Gastroesophageal sphincter (tissue), 4 donors: Measurements from ENCODE around the gene CSNK1A1L. TPM values are rescaled to one million over a fixed set of nuclear protein-coding genes. Genes with fewer than 3 reads are reported as not detected.
"Not testable (repeated sequence)": the region's sequence is repeated elsewhere in the genome, so short reads cannot be mapped to it uniquely, and the experiment has no call there.

Experiments
- ATAC-seq: fragments of 150-250 bp; one replicate; pipeline ENCODE4 v1.9.1; 2016; ENCODE audit warnings: mild to moderate bottlenecking, moderate library complexity
- H3K27ac ChIP-seq, 4 donors: fragments of 200-600 bp; sonication (generic) in 3 of 4; 1 replicate in 3 of 4; 2 replicates in 1 of 4; pipeline ENCODE4 v1.5.1; 2016 to 2019
- H3K27me3 ChIP-seq: fragments of 200-600 bp; sonication (generic); one replicate; pipeline ENCODE4 v1.5.1; 2019
- H3K36me3 ChIP-seq, 2 donors: fragments of 200-600 bp; sonication (generic); one replicate each; pipeline ENCODE4 v1.5.1; 2019; ENCODE audit warnings: control low read depth in 1 of 2
- H3K4me1 ChIP-seq, 3 donors: fragments of 200-600 bp; sonication (generic); 1 replicate in 2 of 3; 2 replicates in 1 of 3; pipeline ENCODE4 v1.5.1; 2016 to 2019; ENCODE audit warnings: control low read depth in 2 of 3
- H3K4me3 ChIP-seq, 2 donors: fragments of 200-600 bp; sonication (generic); one replicate each; pipeline ENCODE4 v1.5.1; 2019; ENCODE audit warnings: mild to moderate bottlenecking in 1 of 2, moderate library complexity in 1 of 2
- H3K9me3 ChIP-seq, 3 donors: fragments of 200-600 bp; sonication (generic); one replicate each; pipeline ENCODE4 v1.5.1; 2017 to 2019; ENCODE audit warnings: control low read depth in 2 of 3
- CTCF ChIP-seq, 4 experiments: fragments of 200-600 bp in 2 of 4; fragments of 450-650 bp in 2 of 4; sonication (generic) in 1 of 4; IDR thresholded peaks; one replicate each; pipeline ENCODE4 v1.5.1; 2017 to 2019; ENCODE audit warnings: antibody characterized with exemption in 4 of 4, mild to moderate bottlenecking in 2 of 4, moderate library complexity in 2 of 4
- EP300 ChIP-seq: sonication (generic); formaldehyde crosslinking; IDR thresholded peaks from one replicate; pipeline ENCODE4 v1.6.1; 2017; ENCODE audit warnings: antibody characterized with exemption, mild to moderate bottlenecking
- POLR2A ChIP-seq, 2 donors: fragments of 450-650 bp; IDR thresholded peaks; one replicate each; pipeline ENCODE4 v1.6.1; 2017; ENCODE audit warnings: antibody characterized with exemption in 2 of 2, mild to moderate bottlenecking in 2 of 2, moderate library complexity in 1 of 2
- POLR2AphosphoS5 ChIP-seq: sonication (generic); formaldehyde crosslinking; IDR thresholded peaks from one replicate; pipeline ENCODE4 v1.6.1; 2017; ENCODE audit warnings: antibody characterized with exemption
- WGBS, 2 donors: methylation state at CpG; one replicate each; pipeline ENCODE4 v1.1.5; 2018; ENCODE audit warnings: low coverage in 1 of 2; 5-methylcytosine and 5-hydroxymethylcytosine counted together
- total RNA-seq, 4 donors: library from RNA; depleted of rRNA; stranded (reverse); fragments of >200 nt; gene quantifications; one replicate each; pipeline ENCODE4 v1.1.0, GENCODE V29; 2016

CSNK1A1L gene
- total RNA-seq, 4 donors from 2014 or later: 0.12 TPM; not detected in 3

- Histone ChIP-seq H3K36me3 (no peaks in the 10 kb centered on the region), H3K27ac (no peak overlapping the region), H3K9me3 (no peaks in the 10 kb centered on the region), H3K27me3 (no peaks in the 10 kb centered on the region), H3K4me3 (no peak overlapping the region), H3K4me1 (no peaks in the 10 kb centered on the region)
- ATAC-seq: no peak
- TF ChIP-seq POLR2A (IDR thresholded peaks at IDR 0.05): no peak
- TF ChIP-seq CTCF (IDR thresholded peaks at IDR 0.05): no peak
- no peak for TF ChIP-seq EP300
- TF ChIP-seq POLR2AphosphoS5: no peak
Measured at GRCh38 chr13:37068962-37069361, 36.5 kb downstream of the CSNK1A1L start.

GRCh38 chr13:37067874-37068273 is 37.6 kb downstream of the CSNK1A1L start:
- no peak overlapping the region for H3K27ac ChIP-seq
- H3K27me3 ChIP-seq: no peaks in the 10 kb centered on the region
- H3K36me3 ChIP-seq: no peaks in the 10 kb centered on the region
- WGBS, 2 donors: 69 to 71% methylated on average over 2 of the region's 2 CpGs
- no peak for ATAC-seq
- H3K9me3 ChIP-seq: no peaks in the 10 kb centered on the region
- no peaks in the 10 kb centered on the region for H3K4me1 ChIP-seq
- TF ChIP-seq POLR2AphosphoS5: no peak
- no peak for TF ChIP-seq CTCF (IDR thresholded peaks at IDR 0.05)
- no peak overlapping the region for H3K4me3 ChIP-seq

DNA sequence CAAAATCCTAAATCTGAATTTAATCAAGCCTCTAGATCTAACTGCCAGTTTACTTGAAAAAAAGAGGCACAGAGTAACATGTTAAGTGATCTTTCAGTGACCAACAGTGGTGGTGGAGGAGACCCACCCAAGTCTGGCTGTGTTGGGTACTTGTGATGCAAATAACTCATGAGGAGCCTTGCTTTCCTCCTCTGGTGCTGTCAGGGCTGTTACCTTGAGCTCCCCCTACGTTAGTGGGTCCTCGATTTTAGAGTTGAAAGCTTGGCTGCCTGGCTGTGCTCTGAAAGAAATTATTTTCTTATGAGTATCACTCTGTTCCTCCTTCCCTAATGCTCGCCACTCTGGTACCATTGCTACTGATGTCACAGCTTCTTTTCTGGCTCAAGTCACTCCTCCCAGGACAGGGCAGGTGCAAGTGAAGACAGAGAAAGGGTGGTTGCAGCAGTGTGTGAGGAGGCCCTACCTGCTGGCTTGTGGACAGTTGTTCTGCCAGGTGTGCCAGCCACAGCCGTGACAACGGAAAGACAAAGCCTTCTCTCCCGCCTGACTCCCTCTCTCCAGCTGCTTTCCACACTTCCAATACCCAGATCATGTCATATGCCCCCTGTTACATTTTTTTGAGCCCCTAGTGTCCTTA is 39.5 kb downstream of the CSNK1A1L start:
- ATAC-seq: no peak
- Histone ChIP-seq H3K36me3 (no peaks in the 10 kb centered on the region), H3K27me3 (no peaks in the 10 kb centered on the region), H3K27ac (no peak overlapping the region), H3K4me1 (no peaks in the 10 kb centered on the region), H3K9me3 (no peaks in the 10 kb centered on the region), H3K4me3 (no peak overlapping the region)
- TF ChIP-seq CTCF (IDR thresholded peaks at IDR 0.05) (no peak), POLR2AphosphoS5 (no peak)
- WGBS, 2 donors: 71 to 80% methylated on average over 2 to 4 of the region's 6 CpGs

DNA sequence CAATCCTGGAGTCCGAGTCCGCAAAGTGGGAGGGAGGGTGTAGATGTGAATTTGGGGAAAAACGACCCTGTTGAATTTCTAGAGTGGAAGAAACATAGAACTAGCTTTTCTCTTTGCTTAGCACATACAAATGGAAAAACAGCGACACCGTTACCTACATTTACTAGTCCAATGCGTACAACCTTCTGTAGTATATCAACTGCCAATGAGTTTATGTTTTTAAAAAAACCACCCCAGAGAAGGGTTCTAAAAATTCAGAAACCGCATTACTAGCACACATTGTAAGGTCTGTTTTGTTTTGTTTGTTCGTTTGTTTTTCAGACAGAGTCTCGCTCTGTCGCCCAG is 45.6 kb downstream of the CSNK1A1L start:
- WGBS, 2 donors: 19 to 20% methylated on average over 9 to 10 of the region's 10 CpGs
- no peaks in the 10 kb centered on the region for H3K36me3 ChIP-seq
- no peaks in the 10 kb centered on the region for H3K27me3 ChIP-seq
- no peaks in the 10 kb centered on the region for H3K9me3 ChIP-seq
- H3K4me3 ChIP-seq: peak overlapping the region; percentile 76 to 84
- H3K27ac ChIP-seq: peak overlapping the region in 3 of 4 donors; percentile 93 to 98 (median 95)
- no peak for ATAC-seq
- H3K4me1 ChIP-seq: peaks cover 0 to 28% (median 6%) of the 10 kb centered on the region in 3 donors
- TF ChIP-seq POLR2A (IDR thresholded peaks at IDR 0.05) (no peak), POLR2AphosphoS5 (no peak), EP300 (no peak), CTCF (IDR thresholded peaks at IDR 0.05) (peak in 1 of 4 experiments; percentile 6)

DNA sequence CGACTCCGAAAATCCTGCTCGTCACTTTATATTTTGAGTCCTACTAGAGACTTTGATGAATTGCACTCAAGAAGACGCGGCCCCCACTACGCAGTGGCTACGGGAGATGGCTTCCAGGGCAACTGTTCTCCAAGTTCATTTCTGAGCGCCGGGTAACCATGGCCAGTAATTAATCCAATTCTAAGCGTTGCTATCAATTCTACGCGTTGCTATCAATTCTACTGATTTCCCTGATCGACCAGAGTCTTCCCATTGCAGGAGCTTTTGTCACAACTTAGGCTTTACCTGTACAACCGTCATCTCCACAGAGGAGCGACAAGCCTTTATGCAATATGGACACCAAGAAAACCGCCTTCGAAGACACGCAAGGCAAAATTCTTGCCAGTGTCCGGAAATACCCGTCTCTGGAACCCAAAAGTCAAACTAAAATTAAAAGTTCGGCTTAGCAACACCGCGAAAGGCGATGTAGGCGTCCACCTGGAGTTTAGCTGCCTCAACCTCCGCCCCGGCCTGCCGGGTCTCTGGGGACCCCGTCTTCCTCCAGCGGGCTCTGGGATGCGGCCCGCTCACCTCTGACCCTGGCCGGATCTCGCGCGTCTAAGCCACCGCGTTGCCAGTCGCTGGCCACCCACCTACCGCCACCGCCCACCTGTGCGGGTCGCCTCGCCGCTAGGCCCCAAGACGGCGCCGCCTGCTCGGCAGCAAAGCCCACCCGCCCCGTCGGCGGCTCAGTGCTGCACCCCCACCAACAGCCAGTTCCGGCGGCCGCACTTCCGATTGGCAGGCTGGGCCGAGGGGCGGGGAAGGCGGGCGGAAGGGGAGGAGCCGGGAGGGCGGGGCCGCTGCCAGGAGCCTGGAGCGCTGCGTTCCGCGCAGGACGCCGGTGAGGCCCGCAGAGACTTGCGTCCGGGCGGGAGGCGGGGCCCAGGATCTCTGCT is 46.3 kb downstream of the CSNK1A1L start, which contains the start of gene SUPT20H:
SUPT20H (minus strand) TSS at position 779 of the 938 bp plus-strand sequence. CDS start 8,198 bp downstream, outside the sequence.
- peaks cover 0 to 28% (median 6%) of the 10 kb centered on the region in 3 donors for H3K4me1 ChIP-seq
- peak; percentile 100 for ATAC-seq
- H3K27ac ChIP-seq: peak within 1 kb of the TSS; percentile 92 to 98 (median 94)
- H3K9me3 ChIP-seq: no peaks in the 10 kb centered on the region
- H3K36me3 ChIP-seq: no peaks in the 10 kb centered on the region
- H3K27me3 ChIP-seq: no peaks in the 10 kb centered on the region
- H3K4me3 ChIP-seq: peak within 1 kb of the TSS; percentile 76 to 84
- 0% methylated on average over 11 to 19 of the region's 75 CpGs for WGBS, 2 donors
- TF ChIP-seq POLR2A (IDR thresholded peaks at IDR 0.05) (peak; percentile 78 to 81), EP300 (no peak), CTCF (IDR thresholded peaks at IDR 0.05) (peak in 1 of 4 experiments; percentile 34), POLR2AphosphoS5 (peak; percentile 88)

- H3K9me3 ChIP-seq, H3K4me3 ChIP-seq, H3K27me3 ChIP-seq, H3K27ac ChIP-seq, H3K36me3 ChIP-seq, ATAC-seq: not testable (repeated sequence)
- peaks cover 0 to 36% (median 6%) of the 10 kb centered on the region in 3 donors for H3K4me1 ChIP-seq
- WGBS, 2 donors: 100% methylated on average over 2 of the region's 2 CpGs; no CpG with 5 or more reads in 1 of the 2 donors
Measured at GRCh38 chr13:37056228-37056627, 49.2 kb downstream of the CSNK1A1L start.
